Stimulated activated naive B cell treated with anti-CD40 and anti-IgM and Interleukin-4, amounts not matched to agents 10 μg/mL and 1 μg/mL and 100 μg/mL, for 72 hours (primary cell): ENCODE data around the gene NCOR2.
A peak's percentile ranks its signal among the peaks of the same experiment; 100 is the strongest.

Experiments
- ATAC-seq, 2 donors: fragments of 150-1000 bp; cut with Tn5 transposase; replicated peaks; 2 replicates each; pipeline ENCODE4 v1.10.0; 2021; ENCODE audit warnings: moderate library complexity in 1 of 2
- DNase-seq: peaks from one replicate; pipeline ENCODE4 v3.0.0; 2021
- H3K27ac Mint-ChIP-seq: one replicate; pipeline ENCODE4 v1.8.0; 2022; ENCODE audit warnings: mild to moderate bottlenecking, mixed read lengths
- H3K27me3 Mint-ChIP-seq, 2 donors: one replicate each; pipeline ENCODE4 v1.8.0; 2022; ENCODE audit warnings: mixed read lengths in 2 of 2
- H3K36me3 Mint-ChIP-seq, 2 donors: one replicate each; pipeline ENCODE4 v1.8.0; 2022; ENCODE audit warnings: mixed read lengths in 2 of 2, mild to moderate bottlenecking in 1 of 2
- H3K4me1 Mint-ChIP-seq, 2 donors: one replicate each; pipeline ENCODE4 v1.8.0; 2022; ENCODE audit warnings: mixed read lengths in 2 of 2, mild to moderate bottlenecking in 1 of 2
- H3K4me3 Mint-ChIP-seq, 2 donors: one replicate each; pipeline ENCODE4 v1.8.0; 2022; ENCODE audit warnings: mild to moderate bottlenecking in 2 of 2, mixed read lengths in 2 of 2, moderate library complexity in 1 of 2
- H3K9me3 Mint-ChIP-seq, 2 donors: one replicate each; pipeline ENCODE4 v1.8.0; 2022; ENCODE audit warnings: mixed read lengths in 2 of 2, mild to moderate bottlenecking in 1 of 2

Gene NCOR2

GRCh38 chr12:124566997-124567672, at the start of gene NCOR2:
NCOR2 (minus strand) TSS chr12:124567612; CDS start chr12:124495251, 72,361 bp downstream.
- Mint-ChIP-seq H3K4me1 (peaks cover 29 to 69% of the 10 kb centered on the region in 2 donors), H3K36me3 (peaks cover 2 to 3% of the 10 kb centered on the region in 2 donors), H3K27me3 (no peaks in the 10 kb centered on the region), H3K27ac (peak within 1 kb of the TSS; percentile 96), H3K4me3 (peak within 1 kb of the TSS; percentile 96 to 97), H3K9me3 (no peaks in the 10 kb centered on the region)
- peak; percentile 20 to 29 for ATAC-seq
- DNase-seq = no peak

GRCh38 chr12:124616394-124617221, 49.2 kb upstream of the NCOR2 start:
- DNase-seq (no peak), ATAC-seq (peak; percentile 33 to 34)
- H3K27ac Mint-ChIP-seq = peak overlapping the region; percentile 60

GRCh38 chr12:124614512-124615292, 47.3 kb upstream of the NCOR2 start:
- peaks cover 13 to 26% of the 10 kb centered on the region in 2 donors for H3K4me1 Mint-ChIP-seq
- ATAC-seq (no peak), DNase-seq (no peak)
- H3K27me3 Mint-ChIP-seq = peaks cover 4 to 13% of the 10 kb centered on the region in 2 donors
- H3K9me3 Mint-ChIP-seq = no peaks in the 10 kb centered on the region
- H3K36me3 Mint-ChIP-seq = no peaks in the 10 kb centered on the region
- no peak overlapping the region for H3K27ac Mint-ChIP-seq
- H3K4me3 Mint-ChIP-seq = no peak overlapping the region

More at GRCh38 chr12:124616394-124617221, 49.2 kb upstream of the NCOR2 start:
- H3K4me1 Mint-ChIP-seq = peaks cover 10 to 17% of the 10 kb centered on the region in 2 donors
- H3K9me3 Mint-ChIP-seq = no peaks in the 10 kb centered on the region
- H3K27me3 Mint-ChIP-seq = peaks cover 4 to 10% of the 10 kb centered on the region in 2 donors
- H3K36me3 Mint-ChIP-seq = no peaks in the 10 kb centered on the region
- H3K4me3 Mint-ChIP-seq = no peak overlapping the region

GRCh38 chr12:124613151-124613585, 45.8 kb upstream of the NCOR2 start:
- no peak for ATAC-seq
- peaks cover 27 to 42% of the 10 kb centered on the region in 2 donors for H3K4me1 Mint-ChIP-seq
- DNase-seq = no peak
- H3K9me3 Mint-ChIP-seq = no peaks in the 10 kb centered on the region
- no peak overlapping the region for H3K4me3 Mint-ChIP-seq
- H3K27ac Mint-ChIP-seq = no peak overlapping the region
- H3K27me3 Mint-ChIP-seq = peaks cover 0 to 10% of the 10 kb centered on the region in 2 donors
- no peaks in the 10 kb centered on the region for H3K36me3 Mint-ChIP-seq

GRCh38 chr12:124612410-124612680, 44.9 kb upstream of the NCOR2 start:
- DNase-seq (no peak), ATAC-seq (no peak)
- H3K4me3 Mint-ChIP-seq = no peak overlapping the region
- H3K9me3 Mint-ChIP-seq = no peaks in the 10 kb centered on the region
- H3K27me3 Mint-ChIP-seq = peaks cover 0 to 6% of the 10 kb centered on the region in 2 donors
- H3K36me3 Mint-ChIP-seq = no peaks in the 10 kb centered on the region
- no peak overlapping the region for H3K27ac Mint-ChIP-seq
- H3K4me1 Mint-ChIP-seq = peaks cover 32 to 47% of the 10 kb centered on the region in 2 donors

- no peak for DNase-seq
- Mint-ChIP-seq H3K27ac (no peak overlapping the region), H3K4me3 (no peak overlapping the region), H3K27me3 (peaks cover 0 to 6% of the 10 kb centered on the region in 2 donors), H3K36me3 (no peaks in the 10 kb centered on the region), H3K9me3 (no peaks in the 10 kb centered on the region), H3K4me1 (peaks cover 27 to 41% of the 10 kb centered on the region in 2 donors)
- ATAC-seq = no peak
Measured at GRCh38 chr12:124611559-124612409, 44.4 kb upstream of the NCOR2 start.

- Mint-ChIP-seq H3K36me3 (no peaks in the 10 kb centered on the region), H3K4me1 (peaks cover 26 to 37% of the 10 kb centered on the region in 2 donors), H3K4me3 (no peak overlapping the region), H3K27ac (no peak overlapping the region), H3K27me3 (peaks cover 0 to 8% of the 10 kb centered on the region in 2 donors), H3K9me3 (no peaks in the 10 kb centered on the region)
- DNase-seq (no peak), ATAC-seq (no peak)
Measured at GRCh38 chr12:124610629-124611558, 43.5 kb upstream of the NCOR2 start.

GRCh38 chr12:124610021-124610612, 42.7 kb upstream of the NCOR2 start:
- Mint-ChIP-seq H3K27ac (no peak overlapping the region), H3K9me3 (no peaks in the 10 kb centered on the region), H3K36me3 (no peaks in the 10 kb centered on the region), H3K4me1 (peaks cover 26 to 37% of the 10 kb centered on the region in 2 donors), H3K4me3 (no peak overlapping the region), H3K27me3 (peaks cover 0 to 16% of the 10 kb centered on the region in 2 donors)
- DNase-seq = peak; percentile 29
- ATAC-seq = peak; percentile 45 to 58

GRCh38 chr12:124609041-124609989, 41.9 kb upstream of the NCOR2 start:
- H3K4me1 Mint-ChIP-seq = peaks cover 26 to 37% of the 10 kb centered on the region in 2 donors
- ATAC-seq = peak; percentile 86 to 89
- peak; percentile 67 for DNase-seq
- H3K4me3 Mint-ChIP-seq = peak overlapping the region; percentile 57 to 64
- peak overlapping the region; percentile 82 for H3K27ac Mint-ChIP-seq
- H3K27me3 Mint-ChIP-seq = peaks cover under 1 to 24% of the 10 kb centered on the region in 2 donors
- no peaks in the 10 kb centered on the region for H3K36me3 Mint-ChIP-seq
- no peaks in the 10 kb centered on the region for H3K9me3 Mint-ChIP-seq

GRCh38 chr12:124608450-124608870, 41.0 kb upstream of the NCOR2 start:
- no peaks in the 10 kb centered on the region for H3K36me3 Mint-ChIP-seq
- peak overlapping the region; percentile 82 for H3K27ac Mint-ChIP-seq
- no peaks in the 10 kb centered on the region for H3K9me3 Mint-ChIP-seq
- peak overlapping the region; percentile 56 to 64 for H3K4me3 Mint-ChIP-seq
- H3K4me1 Mint-ChIP-seq = peaks cover 26 to 37% of the 10 kb centered on the region in 2 donors
- DNase-seq = no peak
- peak; percentile 41 to 60 for ATAC-seq
- peaks cover 4 to 24% of the 10 kb centered on the region in 2 donors for H3K27me3 Mint-ChIP-seq

GRCh38 chr12:124607681-124608425, 40.4 kb upstream of the NCOR2 start:
- Mint-ChIP-seq H3K9me3 (no peaks in the 10 kb centered on the region), H3K27me3 (peaks cover 5 to 24% of the 10 kb centered on the region in 2 donors), H3K27ac (no peak overlapping the region), H3K4me1 (peaks cover 29 to 37% of the 10 kb centered on the region in 2 donors), H3K4me3 (no peak overlapping the region), H3K36me3 (no peaks in the 10 kb centered on the region)
- ATAC-seq (no peak), DNase-seq (no peak)
